HEK293T (cell line): Measurements from ENCODE around the gene LGALSL.

Source experiments
- BHLHE40 ChIP-seq: fragments of 450-650 bp; IDR thresholded peaks from 2 replicates; pipeline ENCODE4 v1.6.1; 2016; ENCODE audit warnings: mild to moderate bottlenecking, moderate library complexity, borderline replicate concordance
- FOXA1 ChIP-seq: fragments of 450-650 bp; IDR thresholded peaks from 2 replicates; pipeline ENCODE4 v1.6.1; 2016; ENCODE audit warnings: mild to moderate bottlenecking
- FOXM1 ChIP-seq: fragments of 450-650 bp; IDR thresholded peaks from 2 replicates; pipeline ENCODE4 v1.6.1; 2017; ENCODE audit warnings: mild to moderate bottlenecking, borderline replicate concordance
- LEF1 ChIP-seq: fragments of 450-650 bp; IDR thresholded peaks from 2 replicates; pipeline ENCODE4 v1.6.1; 2017; ENCODE audit warnings: mild to moderate bottlenecking, borderline replicate concordance
- SUZ12 ChIP-seq: fragments of 450-650 bp; IDR thresholded peaks from 2 replicates; pipeline ENCODE4 v1.6.1; 2016; ENCODE audit warnings: mild to moderate bottlenecking
- ZNF384 ChIP-seq: fragments of 450-650 bp; IDR thresholded peaks from 2 replicates; pipeline ENCODE4 v1.6.1; 2016

DNA sequence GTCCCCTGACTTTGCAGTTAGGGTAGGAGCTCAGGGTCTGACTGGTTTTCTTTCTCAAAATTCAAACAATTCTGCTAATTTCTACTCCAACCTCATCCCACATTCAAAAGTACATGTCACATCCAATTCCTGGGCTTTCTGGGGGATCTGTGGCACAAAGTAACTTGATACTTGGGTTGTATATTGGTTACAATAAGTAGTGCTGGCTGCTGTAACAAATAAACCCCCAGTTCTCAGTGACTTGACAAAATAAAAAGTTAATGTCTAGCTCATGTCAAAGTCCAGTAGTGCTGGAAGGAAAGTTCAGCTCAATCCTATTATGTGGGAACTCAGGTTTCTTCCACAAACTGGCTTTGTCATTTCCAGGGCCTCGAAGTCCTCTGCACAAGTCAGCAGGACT, 23.1 kb downstream of the LGALSL start:
- TF ChIP-seq SUZ12 (no peak), FOXA1 (no peak), BHLHE40 (no peak), ZNF384 (no peak), LEF1 (no peak), FOXM1 (no peak)
